Measurements from ENCODE around the gene CERT1.

- TF ChIP-seq, protein P1, sequence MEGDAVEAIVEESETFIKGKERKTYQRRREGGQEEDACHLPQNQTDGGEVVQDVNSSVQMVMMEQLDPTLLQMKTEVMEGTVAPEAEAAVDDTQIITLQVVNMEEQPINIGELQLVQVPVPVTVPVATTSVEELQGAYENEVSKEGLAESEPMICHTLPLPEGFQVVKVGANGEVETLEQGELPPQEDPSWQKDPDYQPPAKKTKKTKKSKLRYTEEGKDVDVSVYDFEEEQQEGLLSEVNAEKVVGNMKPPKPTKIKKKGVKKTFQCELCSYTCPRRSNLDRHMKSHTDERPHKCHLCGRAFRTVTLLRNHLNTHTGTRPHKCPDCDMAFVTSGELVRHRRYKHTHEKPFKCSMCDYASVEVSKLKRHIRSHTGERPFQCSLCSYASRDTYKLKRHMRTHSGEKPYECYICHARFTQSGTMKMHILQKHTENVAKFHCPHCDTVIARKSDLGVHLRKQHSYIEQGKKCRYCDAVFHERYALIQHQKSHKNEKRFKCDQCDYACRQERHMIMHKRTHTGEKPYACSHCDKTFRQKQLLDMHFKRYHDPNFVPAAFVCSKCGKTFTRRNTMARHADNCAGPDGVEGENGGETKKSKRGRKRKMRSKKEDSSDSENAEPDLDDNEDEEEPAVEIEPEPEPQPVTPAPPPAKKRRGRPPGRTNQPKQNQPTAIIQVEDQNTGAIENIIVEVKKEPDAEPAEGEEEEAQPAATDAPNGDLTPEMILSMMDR (IDR thresholded peaks at IDR 0.05) = no peak
- no peak for TF ChIP-seq POLR2A (IDR thresholded peaks at IDR 0.05)
- no peak for TF ChIP-seq EP300 (IDR thresholded peaks at IDR 0.05)
- TF ChIP-seq POLR2AphosphoS5 (IDR thresholded peaks at IDR 0.05) = no peak
Observed at GRCh38 chr5:75405296-75405695, 106.1 kb downstream of the CERT1 start.
